Urothelium cell line (cell line): ENCODE data around the gene DDX39B.
A peak's percentile ranks its signal among the peaks of the same experiment; 100 is the strongest.
"Not testable (repeated sequence)": the region's sequence is repeated elsewhere in the genome, so short reads cannot be mapped to it uniquely, and the experiment has no call there.

Experiments used
- DNase-seq: peaks from one replicate; pipeline ENCODE4 v3.0.0; 2011; ENCODE audit warnings: low spot score, mixed read lengths
- FAIRE-seq: peaks from 2 replicates; lab custom pipeline; 2011; peaks lifted over from hg19 to GRCh38; lab: Jason Lieb, UNC

DDX39B gene

GRCh38 chr6:31489086-31489485 is 52.7 kb downstream of the DDX39B start:
- FAIRE-seq: no peak
- DNase-seq: no peak

GRCh38 chr6:31487674-31488073 is 54.1 kb downstream of the DDX39B start:
- not testable (repeated sequence) for FAIRE-seq, DNase-seq

- FAIRE-seq: peak; percentile 70
Measured at GRCh38 chr6:31486065-31486837, 55.6 kb downstream of the DDX39B start.

GRCh38 chr6:31485055-31485454 is 56.7 kb downstream of the DDX39B start:
- no peak for FAIRE-seq
- no peak for DNase-seq

More at GRCh38 chr6:31486065-31486837, 55.6 kb downstream of the DDX39B start:
- not testable (repeated sequence) for DNase-seq

- DNase-seq (no peak), FAIRE-seq (no peak)
Measured at GRCh38 chr6:31483392-31483791, 58.4 kb downstream of the DDX39B start.

- FAIRE-seq (no peak), DNase-seq (no peak)
Measured at GRCh38 chr6:31480574-31480973, 61.2 kb downstream of the DDX39B start.
